ENCODE data around the gene ILDR1. TPM values are rescaled to one million over a fixed set of nuclear protein-coding genes. Genes with fewer than 3 reads are reported as not detected.
A peak's percentile ranks its signal among the peaks of the same experiment; 100 is the strongest.

ILDR1 gene
- total and polyA plus RNA-seq, 2 donors (not counting 3 experiments of a cell fraction or from before 2014, with no cell fraction given) = not detected

GRCh38 chr3:121997372-121997771, 24.7 kb downstream of the ILDR1 start:
- no peak overlapping the region for H2AFZ ChIP-seq (ENCODE audit: low read depth, low read length)
- H4K20me1 ChIP-seq (replicated peaks; ENCODE audit: control insufficient read depth, extremely low read depth, insufficient read depth, low read length) = no peaks in the 10 kb centered on the region
- CTCF ChIA-PET = no interaction called here
- DNase-seq (ENCODE audit: low read depth, low spot score) = no peak
- no peaks in the 10 kb centered on the region for H3K9me3 ChIP-seq (replicated peaks; ENCODE audit: control insufficient read depth, insufficient read depth, low read length)
- no peaks in the 10 kb centered on the region for H3K27me3 ChIP-seq (ENCODE audit: control insufficient read depth in 2 of 2, insufficient read depth in 2 of 2, low read length in 2 of 2)
- TF ChIP-seq FOS (IDR thresholded peaks at IDR 0.05; ENCODE audit: borderline replicate concordance, insufficient read depth, low read length) (no peak), POLR2A (IDR thresholded peaks at IDR 0.05; ENCODE audit: low read depth, low read length) (no peak), MYC (IDR thresholded peaks at IDR 0.05; ENCODE audit: low read depth, low read length) (no peak), GATA2 (IDR thresholded peaks at IDR 0.05; ENCODE audit: insufficient read depth, insufficient read length, low read depth, low read length) (no peak), CTCF (IDR thresholded peaks at IDR 0.05; ENCODE audit: extremely low read depth in 1 of 2, insufficient read depth in 1 of 2, low read depth in 1 of 2, low read length in 2 of 2) (no peak), EZH2 (IDR thresholded peaks at IDR 0.05; ENCODE audit: borderline replicate concordance, low read depth, low read length, severe bottlenecking) (no peak), POLR2AphosphoS5 (IDR thresholded peaks at IDR 0.05; ENCODE audit: insufficient read depth, low read depth, low read length) (no peak), JUN (IDR thresholded peaks at IDR 0.05; ENCODE audit: borderline replicate concordance, insufficient read depth, insufficient read length, low read depth) (no peak), MAX (IDR thresholded peaks at IDR 0.05; ENCODE audit: insufficient read depth, insufficient read length) (no peak)
- peaks cover 51% of the 10 kb centered on the region for H3K4me1 ChIP-seq (ENCODE audit: control insufficient read depth, extremely low read depth, insufficient read depth, low read length)
- H3K9me1 ChIP-seq (replicated peaks; ENCODE audit: control insufficient read depth, extremely low read depth, insufficient read depth, low read length) = no peaks in the 10 kb centered on the region
- H3K4me2 ChIP-seq (ENCODE audit: insufficient read depth, low read length) = peak overlapping the region; percentile 23
- BruUV-seq (replicated peaks) = TSS peak; percentile 66
- peak; percentile 43 for FAIRE-seq
- no peak overlapping the region for H3K4me3 ChIP-seq (replicated peaks in 1 of 3; ENCODE audit: insufficient read depth in 1 of 3, low read depth in 1 of 3, low read length in 3 of 3)
- dilution Hi-C loops (cut with MboI; ENCODE audit: extremely low pct_ligation_motif_present, low sequenced_read_pairs) (no loop called here), intact Hi-C loops (cut with micrococcal nuclease) (loop anchor here (5.0 kb wide), 2 partner anchors 95 to 250 kb away; partner anchors contain the start of gene GOLGB1)
- H3K79me2 ChIP-seq (ENCODE audit: control insufficient read depth, insufficient read depth, low read length) = no peaks in the 10 kb centered on the region
- POLR2A ChIA-PET = no interaction called here
- H3K27ac ChIP-seq (ENCODE audit: insufficient read depth, low read depth, low read length) = peak overlapping the region; percentile 62
- H3K36me3 ChIP-seq (ENCODE audit: control insufficient read depth in 2 of 2, extremely low read depth in 1 of 2, insufficient read depth in 2 of 2, low read length in 2 of 2) = no peaks in the 10 kb centered on the region
- H3K9ac ChIP-seq (replicated peaks; ENCODE audit: extremely low read depth, insufficient read depth, low read length) = no peak overlapping the region
